D721Med (cell line): ENCODE data around the gene KCNA1.

Source experiments
- DNase-seq: peaks from one replicate; pipeline ENCODE4 v3.0.0; 2011; ENCODE audit warnings: low spot score; ENCODE audit not compliant: insufficient read length
- FAIRE-seq: peaks from 2 replicates; lab custom pipeline; 2011; peaks lifted over from hg19 to GRCh38; lab: Jason Lieb, UNC
- TF ChIP-seq, protein P1 (sequence below): IDR thresholded peaks from 2 replicates; pipeline ENCODE4 v1.5.1; 2012; ENCODE audit warnings: mild to moderate bottlenecking, control low read depth; ENCODE audit not compliant: insufficient read depth; ENCODE audit errors: missing control alignments

Gene KCNA1

DNA sequence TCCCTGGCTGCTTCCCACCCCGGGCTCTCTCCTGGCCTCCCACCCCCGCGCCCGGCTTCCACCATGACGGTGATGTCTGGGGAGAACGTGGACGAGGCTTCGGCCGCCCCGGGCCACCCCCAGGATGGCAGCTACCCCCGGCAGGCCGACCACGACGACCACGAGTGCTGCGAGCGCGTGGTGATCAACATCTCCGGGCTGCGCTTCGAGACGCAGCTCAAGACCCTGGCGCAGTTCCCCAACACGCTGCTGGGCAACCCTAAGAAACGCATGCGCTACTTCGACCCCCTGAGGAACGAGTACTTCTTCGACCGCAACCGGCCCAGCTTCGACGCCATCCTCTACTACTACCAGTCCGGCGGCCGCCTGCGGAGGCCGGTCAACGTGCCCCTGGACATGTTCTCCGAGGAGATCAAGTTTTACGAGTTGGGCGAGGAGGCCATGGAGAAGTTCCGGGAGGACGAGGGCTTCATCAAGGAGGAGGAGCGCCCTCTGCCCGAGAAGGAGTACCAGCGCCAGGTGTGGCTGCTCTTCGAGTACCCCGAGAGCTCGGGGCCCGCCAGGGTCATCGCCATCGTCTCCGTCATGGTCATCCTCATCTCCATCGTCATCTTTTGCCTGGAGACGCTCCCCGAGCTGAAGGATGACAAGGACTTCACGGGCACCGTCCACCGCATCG is 1.8 kb downstream of the KCNA1 start:
- DNase-seq (no peak), FAIRE-seq (no peak)
- TF ChIP-seq, protein P1, sequence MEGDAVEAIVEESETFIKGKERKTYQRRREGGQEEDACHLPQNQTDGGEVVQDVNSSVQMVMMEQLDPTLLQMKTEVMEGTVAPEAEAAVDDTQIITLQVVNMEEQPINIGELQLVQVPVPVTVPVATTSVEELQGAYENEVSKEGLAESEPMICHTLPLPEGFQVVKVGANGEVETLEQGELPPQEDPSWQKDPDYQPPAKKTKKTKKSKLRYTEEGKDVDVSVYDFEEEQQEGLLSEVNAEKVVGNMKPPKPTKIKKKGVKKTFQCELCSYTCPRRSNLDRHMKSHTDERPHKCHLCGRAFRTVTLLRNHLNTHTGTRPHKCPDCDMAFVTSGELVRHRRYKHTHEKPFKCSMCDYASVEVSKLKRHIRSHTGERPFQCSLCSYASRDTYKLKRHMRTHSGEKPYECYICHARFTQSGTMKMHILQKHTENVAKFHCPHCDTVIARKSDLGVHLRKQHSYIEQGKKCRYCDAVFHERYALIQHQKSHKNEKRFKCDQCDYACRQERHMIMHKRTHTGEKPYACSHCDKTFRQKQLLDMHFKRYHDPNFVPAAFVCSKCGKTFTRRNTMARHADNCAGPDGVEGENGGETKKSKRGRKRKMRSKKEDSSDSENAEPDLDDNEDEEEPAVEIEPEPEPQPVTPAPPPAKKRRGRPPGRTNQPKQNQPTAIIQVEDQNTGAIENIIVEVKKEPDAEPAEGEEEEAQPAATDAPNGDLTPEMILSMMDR: no peak

GRCh38 chr12:4914720-4915119 is 5.0 kb downstream of the KCNA1 start:
- FAIRE-seq (no peak), DNase-seq (no peak)
- TF ChIP-seq, protein P1: no peak

DNA sequence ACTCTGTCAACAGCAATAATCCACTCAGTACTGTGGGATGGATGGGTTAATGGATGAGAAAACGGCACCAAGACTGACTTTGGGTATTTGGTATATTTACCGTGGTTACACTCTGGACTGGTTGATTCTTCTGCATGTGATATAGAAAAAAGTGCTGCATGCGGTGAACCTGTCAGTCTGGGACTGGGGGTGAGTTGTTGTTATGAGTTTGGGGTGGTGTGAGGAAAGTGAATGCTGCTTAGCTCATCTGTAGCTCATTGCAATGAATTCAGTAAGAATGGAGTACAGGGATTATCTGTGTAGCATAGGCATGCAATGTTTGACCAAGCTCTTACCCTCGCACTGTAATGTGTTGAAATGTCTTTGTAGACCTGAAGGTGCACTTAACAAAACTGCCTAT is 6.0 kb downstream of the KCNA1 start:
- DNase-seq: no peak
- no peak for FAIRE-seq
- TF ChIP-seq, protein P1: no peak

DNA sequence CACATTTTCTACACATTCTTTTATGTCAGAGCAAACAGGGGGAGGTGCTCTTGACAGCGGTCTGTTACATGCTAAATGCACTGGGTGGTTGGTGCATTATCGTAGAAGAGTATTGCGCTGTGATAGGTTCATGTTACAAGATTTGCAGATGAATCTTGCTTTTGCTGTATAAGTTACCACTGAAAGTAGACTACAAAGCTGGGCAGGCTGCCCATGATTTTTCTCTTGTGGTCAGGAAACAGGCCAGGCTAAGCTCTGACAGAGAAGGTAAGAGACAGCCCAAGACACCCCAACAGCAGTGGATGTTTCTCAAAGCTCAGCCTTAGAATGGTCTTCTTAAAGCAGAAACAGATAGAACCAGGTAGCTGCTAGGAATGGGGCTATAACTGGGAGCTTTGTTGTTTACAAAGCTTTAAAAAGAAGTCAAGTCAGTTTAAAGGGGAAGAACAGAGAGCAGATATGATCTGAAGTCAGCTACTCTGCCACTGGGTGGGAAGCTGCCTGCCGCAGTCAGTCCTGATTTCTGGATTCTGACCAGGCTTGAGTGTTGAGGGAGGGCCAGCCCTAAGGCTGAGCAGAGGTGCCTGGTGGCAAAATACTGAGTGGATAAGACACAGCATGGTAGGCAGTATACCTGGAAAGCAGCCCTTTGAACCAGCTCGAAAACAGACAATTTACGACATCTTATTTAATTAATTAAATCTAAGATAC is 9.4 kb downstream of the KCNA1 start:
- FAIRE-seq (no peak), DNase-seq (no peak)
- TF ChIP-seq, protein P1: no peak

GRCh38 chr12:4932576-4932975 is 22.9 kb downstream of the KCNA1 start:
- DNase-seq (no peak), FAIRE-seq (no peak)
- TF ChIP-seq, protein P1: no peak

- DNase-seq (no peak), FAIRE-seq (no peak)
- TF ChIP-seq, protein P1: no peak
These were observed 23.7 kb downstream of the KCNA1 start for GRCh38 chr12:4933411-4933810.
